ENCODE measurements around the gene FES. TPM values are rescaled to one million over a fixed set of nuclear protein-coding genes. Genes with fewer than 3 reads are reported as not detected.

The FES gene
- total RNA-seq, 4 donors from 2014 or later = 5.3 to 13.5 (median 10.1) TPM

DNA sequence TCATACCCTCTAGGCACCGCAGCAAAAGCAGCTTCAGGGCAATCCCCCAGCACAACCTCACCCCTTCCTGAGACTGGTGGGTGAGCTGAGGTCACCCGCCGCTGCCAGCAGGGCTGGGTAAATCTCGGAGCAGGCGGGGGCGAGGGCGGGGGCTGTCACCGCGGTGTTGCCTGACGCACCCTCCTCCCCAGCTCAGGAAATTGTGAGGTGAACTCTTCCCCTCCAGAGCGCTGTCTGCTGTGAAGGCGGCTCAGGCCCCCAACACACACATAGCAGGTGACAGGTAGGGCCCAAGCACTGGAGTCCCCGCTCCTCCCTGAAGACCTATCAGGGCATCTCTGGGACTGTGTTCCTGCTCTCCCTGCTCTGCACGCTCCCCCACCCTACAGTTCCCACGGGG lies 46.2 kb upstream of the FES start:
- in situ Hi-C loops (cut with MboI; ENCODE audit: low sequenced_read_pairs in 4 of 4) (no loop called here), intact Hi-C loops (cut with DNase I; ENCODE audit: low total_unique reads) (no loop called here)
- Histone ChIP-seq H3K27me3 (no peaks in the 10 kb centered on the region), H3K9me3 (no peaks in the 10 kb centered on the region), H3K36me3 (no peaks in the 10 kb centered on the region), H3K27ac (no peak overlapping the region), H3K4me3 (no peak overlapping the region), H3K4me1 (no peaks in the 10 kb centered on the region)
- DNase-seq (no peak), ATAC-seq (no peak)
- TF ChIP-seq, protein P1, sequence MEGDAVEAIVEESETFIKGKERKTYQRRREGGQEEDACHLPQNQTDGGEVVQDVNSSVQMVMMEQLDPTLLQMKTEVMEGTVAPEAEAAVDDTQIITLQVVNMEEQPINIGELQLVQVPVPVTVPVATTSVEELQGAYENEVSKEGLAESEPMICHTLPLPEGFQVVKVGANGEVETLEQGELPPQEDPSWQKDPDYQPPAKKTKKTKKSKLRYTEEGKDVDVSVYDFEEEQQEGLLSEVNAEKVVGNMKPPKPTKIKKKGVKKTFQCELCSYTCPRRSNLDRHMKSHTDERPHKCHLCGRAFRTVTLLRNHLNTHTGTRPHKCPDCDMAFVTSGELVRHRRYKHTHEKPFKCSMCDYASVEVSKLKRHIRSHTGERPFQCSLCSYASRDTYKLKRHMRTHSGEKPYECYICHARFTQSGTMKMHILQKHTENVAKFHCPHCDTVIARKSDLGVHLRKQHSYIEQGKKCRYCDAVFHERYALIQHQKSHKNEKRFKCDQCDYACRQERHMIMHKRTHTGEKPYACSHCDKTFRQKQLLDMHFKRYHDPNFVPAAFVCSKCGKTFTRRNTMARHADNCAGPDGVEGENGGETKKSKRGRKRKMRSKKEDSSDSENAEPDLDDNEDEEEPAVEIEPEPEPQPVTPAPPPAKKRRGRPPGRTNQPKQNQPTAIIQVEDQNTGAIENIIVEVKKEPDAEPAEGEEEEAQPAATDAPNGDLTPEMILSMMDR (IDR thresholded peaks at IDR 0.05 in 4 of 5, conservative IDR thresholded peaks at IDR 0.05 in 1 of 5) = no peak
- no peak for TF ChIP-seq POLR2A (IDR thresholded peaks at IDR 0.05)

DNA sequence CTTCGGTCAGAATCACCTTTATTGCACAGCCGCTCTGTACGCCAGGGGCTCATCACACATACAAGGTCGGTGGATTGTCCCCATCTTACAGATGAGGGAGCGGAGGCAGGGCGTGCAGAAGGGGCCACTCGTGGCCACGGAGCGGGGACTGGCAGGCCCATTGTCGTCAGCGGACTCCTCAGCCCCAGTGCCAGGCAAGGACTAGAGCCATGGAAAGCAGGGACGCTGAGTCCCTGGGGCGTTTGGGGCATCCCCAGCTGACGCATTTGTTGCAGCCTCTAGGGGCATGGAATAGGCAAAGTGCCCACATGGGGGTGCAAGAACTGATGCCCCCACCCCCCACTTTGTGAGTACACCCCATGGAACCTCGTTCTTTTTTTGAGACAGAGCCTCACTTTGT lies 45.8 kb upstream of the FES start:
- ATAC-seq (no peak), DNase-seq (no peak)
- Histone ChIP-seq H3K36me3 (no peaks in the 10 kb centered on the region), H3K27me3 (no peaks in the 10 kb centered on the region), H3K27ac (no peak overlapping the region), H3K9me3 (no peaks in the 10 kb centered on the region), H3K4me1 (no peaks in the 10 kb centered on the region), H3K4me3 (no peak overlapping the region)
- in situ Hi-C loops (cut with MboI; ENCODE audit: low sequenced_read_pairs in 4 of 4) (no loop called here), intact Hi-C loops (cut with DNase I; ENCODE audit: low total_unique reads) (no loop called here)
- TF ChIP-seq, protein P1 (IDR thresholded peaks at IDR 0.05 in 4 of 5, conservative IDR thresholded peaks at IDR 0.05 in 1 of 5) = no peak
- TF ChIP-seq POLR2A (IDR thresholded peaks at IDR 0.05) = no peak

DNA sequence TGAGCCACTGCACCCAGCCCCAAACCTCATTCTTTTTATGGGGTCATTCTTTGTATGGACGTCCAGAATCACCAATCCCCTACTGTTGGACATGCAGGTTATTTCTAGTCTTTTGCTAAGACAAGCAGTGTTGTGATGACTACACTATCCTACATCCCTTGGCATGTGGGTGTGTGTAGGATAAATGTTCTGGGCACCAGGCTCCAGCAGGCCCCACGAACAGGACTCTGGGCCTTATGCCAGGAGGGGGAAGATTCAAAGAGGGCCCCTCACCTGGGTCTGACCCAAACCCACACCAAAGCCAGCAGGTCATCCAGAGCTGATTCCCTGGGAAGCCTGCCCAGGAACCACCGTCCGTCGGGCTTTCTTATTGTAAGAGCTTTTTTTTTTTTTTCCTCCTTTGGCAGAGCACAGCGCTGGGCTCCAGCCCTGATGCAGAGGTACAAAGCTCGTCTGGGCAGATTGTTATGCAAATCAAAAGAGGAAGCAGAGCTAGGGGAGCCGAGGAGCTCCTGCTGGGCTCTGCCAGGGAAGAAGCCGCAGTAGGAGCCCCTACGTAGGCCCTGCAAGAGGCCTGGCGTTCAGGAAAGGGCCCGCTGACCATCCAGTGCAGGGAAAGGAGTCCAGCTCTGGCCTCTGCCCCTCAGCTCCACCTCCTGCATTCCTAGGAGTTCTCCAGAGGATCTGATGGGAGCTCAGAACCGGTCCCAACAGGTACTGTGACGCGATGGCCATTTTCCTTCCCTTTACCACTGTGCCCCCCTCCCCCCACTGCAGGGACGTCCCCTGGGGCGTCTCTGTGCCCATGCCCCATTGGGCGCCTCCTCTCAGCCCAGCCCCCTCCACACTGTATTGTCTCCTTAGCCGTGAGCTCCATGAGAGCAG lies 44.9 kb upstream of the FES start:
- ATAC-seq (no peak), DNase-seq (no peak)
- H3K27ac ChIP-seq = no peak overlapping the region
- TF ChIP-seq POLR2A (IDR thresholded peaks at IDR 0.05) = no peak
- TF ChIP-seq, protein P1 (IDR thresholded peaks at IDR 0.05 in 4 of 5, conservative IDR thresholded peaks at IDR 0.05 in 1 of 5) = no peak
- no peaks in the 10 kb centered on the region for H3K27me3 ChIP-seq
- H3K4me1 ChIP-seq = no peaks in the 10 kb centered on the region
- in situ Hi-C loops (cut with MboI; ENCODE audit: low sequenced_read_pairs in 4 of 4) = no loop called here
- H3K36me3 ChIP-seq = no peaks in the 10 kb centered on the region
- no peak overlapping the region for H3K4me3 ChIP-seq
- intact Hi-C loops (cut with DNase I; ENCODE audit: low total_unique reads) = no loop called here
- no peaks in the 10 kb centered on the region for H3K9me3 ChIP-seq

DNA sequence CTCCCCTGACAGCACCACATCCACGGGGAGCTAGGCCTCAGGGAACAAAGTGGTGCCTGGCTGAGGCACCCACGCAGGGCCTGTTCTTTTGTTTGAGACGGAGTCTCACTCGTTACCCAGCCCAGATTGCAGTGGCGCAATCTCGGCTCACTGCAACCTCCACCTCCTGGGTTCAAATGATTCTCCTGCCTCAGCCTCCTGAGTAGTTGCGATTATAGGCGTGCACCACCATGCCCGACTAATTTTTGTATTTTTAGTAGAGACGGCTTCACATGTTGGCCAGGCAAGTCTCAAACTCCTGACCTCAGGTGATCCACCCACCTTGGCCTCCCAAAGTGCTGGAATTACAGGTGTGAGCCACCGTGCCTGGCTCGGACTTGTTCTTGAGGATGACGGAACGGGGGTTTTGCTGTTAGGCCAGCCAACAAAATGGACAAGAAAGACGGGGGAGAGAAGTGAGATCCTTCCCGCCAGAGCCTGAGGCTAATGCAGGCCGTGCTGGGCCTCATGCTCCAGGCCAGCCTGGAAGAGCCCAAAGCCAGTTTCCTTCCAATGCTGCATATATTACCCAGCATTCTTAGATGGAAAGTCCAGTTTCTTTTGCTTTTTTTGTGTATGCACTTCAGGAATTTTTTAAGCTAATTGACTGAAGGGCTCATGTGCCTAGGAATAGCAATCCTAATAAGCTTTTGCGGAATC lies 44.0 kb upstream of the FES start:
- Histone ChIP-seq H3K27ac (no peak overlapping the region), H3K4me1 (no peaks in the 10 kb centered on the region), H3K9me3 (no peaks in the 10 kb centered on the region), H3K27me3 (no peaks in the 10 kb centered on the region), H3K4me3 (no peak overlapping the region), H3K36me3 (no peaks in the 10 kb centered on the region)
- intact Hi-C loops (cut with DNase I; ENCODE audit: low total_unique reads) = no loop called here
- in situ Hi-C loops (cut with MboI; ENCODE audit: low sequenced_read_pairs in 4 of 4) = no loop called here
- DNase-seq (no peak), ATAC-seq (no peak)
- TF ChIP-seq, protein P1 (IDR thresholded peaks at IDR 0.05 in 4 of 5, conservative IDR thresholded peaks at IDR 0.05 in 1 of 5) = no peak
- no peak for TF ChIP-seq POLR2A (IDR thresholded peaks at IDR 0.05)

Data from gastrocnemius medialis (tissue), 4 donors.